GM19043 (cell line): ENCODE measurements around the gene LMF1.

Source experiments
- ATAC-seq: cut with Tn5 transposase; IDR thresholded peaks from one replicate; pipeline ENCODE4 v1.9.1; 2021; ENCODE audit warnings: low read depth; ENCODE audit not compliant: unreplicated experiment

Gene LMF1

DNA sequence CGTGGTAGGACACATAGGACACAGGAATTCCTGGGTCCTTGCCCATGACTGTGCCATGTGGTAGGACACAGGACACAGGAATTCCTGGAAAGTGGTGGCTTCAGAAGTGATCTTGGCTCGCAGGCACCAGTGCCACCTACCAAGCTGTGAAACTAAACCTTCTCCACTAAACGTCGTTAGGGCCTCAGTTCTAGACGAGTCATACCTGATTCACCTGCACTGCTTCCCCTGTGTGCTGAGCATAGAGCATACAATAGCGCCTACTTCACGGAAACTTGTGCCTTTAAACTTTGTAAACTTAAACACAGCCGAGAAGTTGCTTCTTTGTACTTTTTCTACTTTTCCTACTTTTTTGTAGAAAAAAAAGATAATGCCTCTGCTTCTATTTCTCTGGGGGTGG, 15.6 kb upstream of the LMF1 start:
- ATAC-seq: no peak

DNA sequence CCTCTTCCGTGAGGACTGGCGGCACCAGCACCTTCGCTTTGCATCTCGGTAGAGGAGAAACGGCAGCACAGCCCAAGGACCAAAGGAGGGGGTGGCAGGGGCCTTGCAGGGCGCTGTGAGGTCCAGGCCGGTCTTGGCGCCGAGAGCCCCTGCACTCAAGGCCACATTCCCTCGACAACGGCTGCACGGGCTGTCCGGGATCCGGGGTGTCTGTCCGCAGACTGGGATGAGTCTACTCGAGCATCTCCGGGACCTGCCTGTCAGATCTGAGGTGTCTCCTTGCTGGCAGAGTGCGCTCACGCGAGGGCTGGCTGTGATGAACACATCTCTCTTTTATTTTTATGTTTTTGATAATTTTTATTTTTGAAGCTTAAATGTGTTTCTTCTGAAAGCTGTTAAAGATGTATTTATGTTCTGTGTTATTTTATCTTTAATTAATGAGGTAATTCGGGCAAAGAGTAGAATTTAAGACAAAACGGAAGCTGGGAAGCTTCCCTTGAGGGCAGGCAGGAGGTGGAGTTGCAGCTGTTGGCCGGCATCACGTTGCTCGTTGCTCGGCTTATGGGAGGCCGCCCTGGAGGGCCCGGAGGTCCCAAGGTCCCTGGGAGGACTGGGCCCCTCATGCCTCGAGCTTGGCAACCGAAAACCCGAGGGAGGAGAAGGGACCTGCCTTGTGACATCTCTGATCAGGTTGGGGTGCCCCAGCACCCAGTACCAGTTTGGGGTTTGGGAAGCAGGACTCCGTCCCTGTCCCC, 15.0 kb upstream of the LMF1 start:
- ATAC-seq: no peak

DNA sequence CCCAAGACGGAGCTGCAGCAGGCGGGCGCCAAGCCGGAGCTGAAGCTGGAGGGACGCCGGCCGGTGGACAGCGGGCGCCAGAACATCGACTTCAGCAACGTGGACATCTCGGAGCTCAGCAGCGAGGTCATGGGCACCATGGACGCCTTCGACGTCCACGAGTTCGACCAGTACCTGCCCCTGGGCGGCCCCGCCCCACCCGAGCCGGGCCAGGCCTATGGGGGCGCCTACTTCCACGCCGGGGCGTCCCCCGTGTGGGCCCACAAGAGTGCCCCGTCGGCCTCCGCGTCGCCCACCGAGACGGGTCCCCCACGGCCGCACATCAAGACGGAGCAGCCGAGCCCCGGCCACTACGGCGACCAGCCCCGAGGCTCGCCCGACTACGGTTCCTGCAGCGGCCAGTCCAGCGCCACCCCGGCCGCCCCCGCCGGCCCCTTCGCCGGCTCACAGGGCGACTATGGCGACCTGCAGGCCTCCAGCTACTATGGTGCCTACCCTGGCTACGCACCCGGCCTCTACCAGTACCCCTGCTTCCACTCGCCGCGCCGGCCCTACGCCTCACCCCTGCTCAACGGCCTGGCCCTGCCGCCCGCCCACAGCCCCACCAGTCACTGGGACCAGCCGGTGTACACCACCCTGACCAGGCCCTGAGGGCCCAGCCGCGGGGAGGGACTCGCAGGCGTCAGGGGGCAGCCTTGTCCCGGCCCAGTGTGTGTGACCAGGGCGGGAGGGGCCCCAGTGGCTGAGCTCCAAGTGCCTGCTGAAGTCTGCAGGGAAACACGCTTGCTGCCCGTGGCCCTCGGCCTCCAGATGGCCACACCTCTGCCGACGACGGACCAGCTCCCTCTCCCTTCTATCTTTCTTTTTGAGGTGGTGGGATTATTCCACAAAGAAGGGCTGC, 14.2 kb upstream of the LMF1 start:
- ATAC-seq: no peak

- no peak for ATAC-seq
Observed at GRCh38 chr16:984121-984694, 13.4 kb upstream of the LMF1 start.

DNA sequence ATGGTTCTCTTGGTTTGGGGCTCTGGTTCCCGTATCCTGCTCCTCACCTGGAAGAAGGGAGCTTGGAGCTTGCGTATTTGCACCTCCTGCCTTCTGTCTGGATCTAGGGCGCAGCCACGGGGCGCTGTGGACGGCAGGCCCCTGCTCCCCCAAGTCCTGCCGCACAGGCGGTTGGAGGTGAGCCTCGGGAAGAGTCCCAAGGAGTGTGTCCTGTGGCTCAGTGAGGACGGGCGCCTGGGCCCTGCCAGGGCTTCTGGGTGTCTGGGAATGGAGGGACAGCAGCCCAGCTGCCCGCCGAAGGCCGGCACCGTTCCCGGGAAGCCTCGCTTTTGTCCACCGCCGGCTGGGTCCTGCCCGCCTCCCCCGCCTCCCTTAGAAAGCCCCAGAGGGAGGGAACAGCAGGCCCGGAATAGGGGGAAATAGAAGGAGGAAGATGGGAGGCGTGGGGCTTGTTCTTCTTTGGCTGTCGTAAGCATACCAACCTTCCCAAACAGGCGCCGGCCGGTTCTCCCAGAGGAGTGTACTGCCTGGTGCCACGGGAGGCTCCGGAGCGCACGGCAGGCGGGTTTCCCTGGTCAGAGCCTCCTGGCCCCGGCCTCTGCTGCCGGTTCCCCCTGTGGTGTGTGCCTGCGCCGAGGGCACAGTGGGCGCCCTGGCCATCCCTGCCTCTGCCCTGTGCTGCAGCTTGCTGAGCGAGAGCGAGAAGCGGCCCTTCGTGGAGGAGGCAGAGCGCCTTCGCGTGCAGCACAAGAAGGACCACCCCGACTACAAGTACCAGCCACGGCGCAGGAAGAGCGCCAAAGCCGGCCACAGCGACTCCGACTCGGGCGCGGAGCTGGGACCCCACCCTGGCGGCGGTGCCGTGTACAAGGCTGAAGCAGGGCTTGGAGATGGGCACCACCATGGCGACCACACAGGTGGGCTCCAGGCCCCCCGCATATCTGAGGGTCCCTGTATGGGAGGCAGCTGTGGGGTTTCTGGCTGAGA, 12.6 kb upstream of the LMF1 start:
- ATAC-seq: no peak

DNA sequence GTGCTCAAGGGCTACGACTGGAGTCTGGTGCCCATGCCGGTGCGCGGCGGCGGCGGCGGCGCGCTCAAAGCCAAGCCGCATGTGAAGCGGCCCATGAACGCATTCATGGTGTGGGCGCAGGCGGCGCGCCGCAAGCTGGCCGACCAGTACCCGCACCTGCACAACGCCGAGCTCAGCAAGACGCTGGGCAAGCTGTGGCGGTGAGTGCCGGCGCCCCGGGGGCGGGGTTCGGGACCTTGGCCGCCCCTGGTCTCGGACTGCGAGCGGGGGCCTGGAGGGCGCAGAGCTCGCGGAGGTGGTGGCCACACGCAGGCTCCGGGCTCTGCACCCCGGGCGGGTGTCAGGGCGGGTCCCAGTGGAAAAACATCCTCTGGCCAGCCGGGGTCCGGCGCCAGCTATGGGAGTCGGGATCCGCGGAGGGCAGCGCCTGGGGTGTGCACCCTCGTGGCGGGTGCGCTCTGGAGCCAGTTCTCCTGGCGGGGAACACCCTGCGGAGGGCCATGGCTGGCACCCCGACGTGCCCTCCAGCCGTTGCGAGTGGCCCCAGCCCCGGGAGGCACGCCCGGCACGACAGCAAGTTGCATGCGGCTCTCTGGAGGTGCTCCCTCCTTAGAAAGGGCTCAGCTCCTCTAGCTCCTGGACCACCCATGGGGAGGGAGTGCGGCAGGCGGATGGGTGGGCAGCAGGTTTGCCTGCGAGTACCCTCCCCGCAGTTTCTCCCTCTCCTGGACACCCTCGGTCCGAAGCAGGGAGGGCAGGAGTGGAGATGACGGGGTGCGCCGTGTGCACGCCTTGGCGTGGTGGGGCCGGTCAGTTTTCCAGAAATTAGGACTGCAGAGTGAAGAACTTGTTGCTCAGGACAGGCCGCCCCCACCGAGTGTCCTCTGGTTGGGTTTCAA, 11.6 kb upstream of the LMF1 start:
- ATAC-seq: no peak

DNA sequence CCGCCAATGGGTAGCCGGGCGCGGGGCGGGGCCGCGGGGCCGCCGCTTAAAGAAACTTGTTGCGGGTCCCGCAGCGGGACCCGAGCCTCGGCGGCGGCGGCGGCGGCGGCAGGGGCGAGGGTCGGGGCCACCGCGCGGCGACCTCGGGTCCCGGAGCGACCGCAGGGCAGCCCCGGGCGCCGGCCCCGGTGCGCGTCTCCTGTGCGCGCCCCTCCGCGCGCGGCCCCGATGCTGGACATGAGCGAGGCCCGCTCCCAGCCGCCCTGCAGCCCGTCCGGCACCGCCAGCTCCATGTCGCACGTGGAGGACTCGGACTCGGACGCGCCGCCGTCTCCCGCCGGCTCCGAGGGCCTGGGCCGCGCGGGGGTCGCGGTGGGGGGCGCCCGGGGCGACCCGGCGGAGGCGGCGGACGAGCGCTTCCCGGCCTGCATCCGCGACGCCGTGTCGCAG, 10.9 kb upstream of the LMF1 start, which contains the start of gene SOX8:
SOX8 (plus strand) TSS at position 76 of the 450 bp plus-strand sequence; CDS start at position 229, 153 bp downstream.
- ATAC-seq: no peak

- no peak for ATAC-seq
Observed at GRCh38 chr16:980595-980854, 9.7 kb upstream of the LMF1 start.

- no peak for ATAC-seq
Observed at GRCh38 chr16:979859-980594, 9.2 kb upstream of the LMF1 start.

- ATAC-seq: no peak
Observed at GRCh38 chr16:979147-979546, 8.4 kb upstream of the LMF1 start.

DNA sequence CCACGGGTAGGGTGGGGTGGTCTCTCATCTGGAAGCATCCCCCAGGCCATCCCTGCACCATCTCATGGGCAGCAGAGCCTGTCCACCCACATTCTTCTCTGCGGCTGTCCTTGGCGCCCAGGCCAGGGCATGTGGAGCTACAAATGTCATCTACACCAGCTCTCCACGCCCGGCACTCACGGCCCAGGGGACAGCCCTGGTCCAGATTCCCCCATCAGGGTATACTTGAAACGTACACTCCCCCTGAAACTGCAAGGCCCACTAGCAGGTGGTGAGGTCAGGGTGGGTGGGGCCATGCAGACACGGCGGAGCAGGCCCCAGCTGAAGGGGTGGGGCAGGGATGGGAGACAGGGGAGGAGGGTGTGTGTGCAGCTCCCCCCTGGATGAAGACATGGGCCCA, 7.6 kb upstream of the LMF1 start:
- ATAC-seq: no peak

DNA sequence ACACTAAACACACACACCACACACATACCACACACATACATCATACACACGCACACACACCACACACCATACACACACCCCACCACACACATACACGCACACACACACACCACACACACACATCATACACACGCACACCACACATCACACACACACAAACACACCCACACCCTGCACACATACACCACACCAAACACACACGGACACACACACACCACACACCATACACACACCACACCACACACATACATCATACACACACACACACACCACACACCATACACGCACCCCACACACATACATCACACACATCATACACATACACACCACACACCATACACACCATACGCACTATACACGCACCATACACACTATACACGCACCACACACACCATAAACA, 7.1 kb upstream of the LMF1 start:
- no peak for ATAC-seq

DNA sequence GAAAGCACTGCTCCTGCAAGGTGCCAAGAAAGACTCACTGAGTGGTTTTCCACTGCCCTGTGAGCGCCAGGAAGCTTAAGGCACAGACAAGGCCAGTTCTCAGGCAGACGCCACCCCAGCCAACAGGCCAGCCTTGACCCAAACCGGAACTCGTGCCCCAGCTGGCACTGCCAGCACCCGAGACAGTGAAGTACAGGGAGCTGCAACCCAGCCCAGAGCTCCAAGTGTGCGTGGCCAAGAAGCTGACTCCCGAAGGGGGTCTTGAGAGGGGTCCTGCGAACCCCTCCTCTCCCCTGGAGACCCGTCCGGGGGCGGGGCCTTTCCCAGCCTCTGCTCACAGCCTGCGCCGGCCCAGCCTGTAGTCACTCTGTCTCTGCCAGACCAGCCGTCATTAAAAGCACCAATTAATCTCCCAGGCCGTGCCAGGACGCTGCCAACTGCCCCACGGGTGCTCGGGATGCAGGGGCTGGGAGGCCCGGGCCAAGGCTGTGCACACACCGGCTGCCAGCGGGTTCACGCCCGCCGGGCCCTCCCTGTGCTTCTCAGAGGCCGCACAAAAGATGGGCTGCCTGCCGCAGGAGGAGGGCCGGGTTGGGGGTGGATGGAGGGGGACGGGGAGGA, 6.4 kb upstream of the LMF1 start:
- no peak for ATAC-seq

GRCh38 chr16:976389-976931, 5.7 kb upstream of the LMF1 start:
- no peak for ATAC-seq

DNA sequence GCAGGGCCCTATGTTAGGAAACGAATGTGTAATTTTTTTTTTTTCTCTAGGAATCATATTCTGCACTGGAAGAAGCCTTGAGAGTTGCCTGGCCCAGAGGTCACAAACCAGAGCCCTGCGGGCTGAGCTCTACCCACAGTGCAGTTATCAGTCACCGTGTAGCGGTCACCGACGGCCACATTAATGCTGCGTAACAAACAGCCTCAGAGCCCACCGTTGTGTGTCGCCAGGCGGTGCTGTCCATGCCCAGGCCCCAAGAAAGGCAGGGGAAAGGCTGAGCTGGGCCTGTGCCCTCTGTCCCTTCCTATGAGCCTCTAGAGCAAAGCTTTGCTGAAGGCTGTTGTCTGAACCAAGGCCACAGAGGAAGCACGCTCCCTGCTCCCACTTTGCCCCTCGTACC, 4.5 kb upstream of the LMF1 start:
- ATAC-seq: no peak

DNA sequence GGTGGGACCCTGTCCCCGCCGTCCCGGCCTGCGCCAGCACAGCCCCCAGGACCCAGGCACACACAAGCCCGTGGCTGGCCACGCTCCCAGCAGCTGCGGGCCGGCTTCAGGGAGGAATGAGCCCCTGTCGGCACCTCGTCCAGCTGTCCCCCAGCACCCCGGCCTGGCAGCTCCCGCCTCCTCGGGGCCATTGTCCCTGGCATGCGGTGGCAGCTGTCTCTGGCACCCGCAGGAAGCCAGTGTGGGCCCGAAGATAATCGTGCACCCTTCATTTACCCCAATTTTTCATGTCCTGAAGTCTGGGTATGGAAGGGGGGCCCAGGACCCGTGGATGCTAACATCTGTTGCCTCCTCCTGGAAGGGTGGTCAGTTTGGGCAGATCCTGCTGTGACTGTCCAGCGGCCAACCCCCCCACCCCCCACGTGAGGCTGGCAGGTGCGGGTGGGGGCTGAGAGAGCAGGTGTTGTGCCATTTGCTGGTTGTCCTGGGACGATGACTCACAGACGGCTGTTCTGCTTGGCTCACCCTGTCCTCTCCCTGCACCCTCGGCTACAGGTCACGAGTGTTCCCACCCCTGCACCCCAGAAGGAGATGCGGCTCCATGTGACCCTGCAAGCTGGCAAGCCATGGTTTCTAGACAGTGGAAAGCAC, 4.0 kb upstream of the LMF1 start:
- no peak for ATAC-seq

DNA sequence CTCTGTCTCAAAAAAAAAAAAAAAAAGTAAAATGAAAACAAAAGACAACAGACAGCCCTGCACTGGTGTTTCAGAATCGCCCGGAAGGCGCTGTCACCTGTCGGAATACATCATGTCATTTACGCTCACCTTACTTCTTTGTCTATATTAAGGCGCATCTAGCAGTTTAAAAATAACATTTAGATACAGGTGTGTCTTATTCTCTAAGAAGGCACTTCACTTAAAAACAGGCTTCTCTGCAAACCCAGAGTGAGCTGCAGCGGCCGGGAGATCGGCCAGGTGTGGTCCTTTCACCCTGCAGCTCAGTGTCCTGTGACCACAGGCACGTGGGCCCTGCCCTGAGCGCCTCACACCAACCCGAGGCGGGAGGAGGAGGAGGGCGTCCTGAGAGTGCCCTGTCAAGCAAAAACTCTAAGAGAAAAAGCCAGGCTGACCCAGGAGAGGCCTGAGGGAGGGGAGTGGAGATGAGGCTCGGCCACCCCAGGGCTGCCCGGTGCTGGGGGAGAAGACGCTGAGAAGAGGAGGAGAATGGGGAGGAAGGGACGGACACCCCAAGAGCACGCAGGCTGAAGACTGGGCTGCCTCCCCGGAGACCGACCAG, 3.3 kb upstream of the LMF1 start:
- no peak for ATAC-seq
